Lower leg skin (tissue), 3 donors: Measurements from ENCODE around the gene SCRG1.

Experiments used
- CTCF ChIP-seq, 3 donors: fragments of 450-650 bp; IDR thresholded peaks; one replicate each; pipeline ENCODE4 v1.5.1; 2016; ENCODE audit warnings: antibody characterized with exemption in 3 of 3, mild to moderate bottlenecking in 3 of 3, moderate library complexity in 2 of 3
- POLR2A ChIP-seq, 2 donors: fragments of 450-650 bp; IDR thresholded peaks; one replicate each; pipeline ENCODE4 v1.6.1; 2016 to 2017; ENCODE audit warnings: antibody characterized with exemption in 2 of 2, mild to moderate bottlenecking in 1 of 2, moderate library complexity in 1 of 2

GRCh38 chr4:173415885-173416653, 17.2 kb upstream of the SCRG1 start:
- TF ChIP-seq POLR2A (IDR thresholded peaks at IDR 0.05) (no peak), CTCF (IDR thresholded peaks at IDR 0.05) (no peak)
